Measurements from ENCODE around the gene STRADA. TPM values are rescaled to one million over a fixed set of nuclear protein-coding genes. Genes with fewer than 3 reads are reported as not detected.

STRADA gene
- total and polyA plus RNA-seq, 2 experiments from 2014 or later, result 18.0 to 28.8 TPM

- Histone ChIP-seq H2AFZ (no peak overlapping the region), H3K4me1 (ENCODE audit: insufficient read depth) (peaks cover 20% of the 10 kb centered on the region), H4K20me1 (replicated peaks; ENCODE audit: insufficient read depth) (no peaks in the 10 kb centered on the region), H3K36me3 (ENCODE audit: insufficient read depth) (no peaks in the 10 kb centered on the region), H3F3A (replicated peaks; ENCODE audit: low read depth) (0 out of 2 replicates have a peak, but pooled peaks cover 3% of the 10 kb centered on the region), H3K27me3 (ENCODE audit: insufficient read depth) (no peaks in the 10 kb centered on the region; the same call in 1 of the 2 replicates), H3K27ac (ENCODE audit: low read depth) (no peak overlapping the region), H3K4me2 (no peak overlapping the region), H3K9me2 (ENCODE audit: insufficient read depth) (no peaks in the 10 kb centered on the region), H3K79me2 (replicated peaks; ENCODE audit: insufficient read depth) (peaks cover 6% of the 10 kb centered on the region; the same call in 1 of the 2 replicates), H3K4me3 (no peak overlapping the region)
- peaks cover 30% of the 10 kb centered on the region for H3K36me3 Mint-ChIP-seq (ENCODE audit: low read depth)
- no peaks in the 10 kb centered on the region; the same call in 2 of the 3 replicates for H3K9me3 Mint-ChIP-seq
- peaks cover 33% of the 10 kb centered on the region for H3K4me1 Mint-ChIP-seq
- ATAC-seq (no peak), DNase-seq (ENCODE audit: low spot score) (no peak)
- peaks cover 22% of the 10 kb centered on the region for H3K27me3 Mint-ChIP-seq (ENCODE audit: insufficient read depth, low read depth, poor library complexity)
- TF ChIP-seq ETS1 (IDR thresholded peaks at IDR 0.05) (no peak), ZNF331 (CRISPR knock-in tag; IDR thresholded peaks at IDR 0.05; ENCODE audit: low read depth) (no peak), CREB1 (CRISPR knock-in tag; IDR thresholded peaks at IDR 0.05; ENCODE audit: low read depth) (no peak), POLR2AphosphoS5 (IDR thresholded peaks at IDR 0.05; ENCODE audit: low read depth) (no peak), ZNF114 (CRISPR knock-in tag; IDR thresholded peaks at IDR 0.05) (no peak), EZH2phosphoT487 (IDR thresholded peaks at IDR 0.05; ENCODE audit: unreplicated experiment) (no peak), EZH2 (IDR thresholded peaks at IDR 0.05; ENCODE audit: low read depth, unreplicated experiment) (no peak), ZNF462 (CRISPR knock-in tag; IDR thresholded peaks at IDR 0.05) (no peak), JUNB (IDR thresholded peaks at IDR 0.05; ENCODE audit: unreplicated experiment) (no peak), STAT1 (IDR thresholded peaks at IDR 0.05; ENCODE audit: unreplicated experiment) (no peak)
- TF ChIP-seq, protein P1, sequence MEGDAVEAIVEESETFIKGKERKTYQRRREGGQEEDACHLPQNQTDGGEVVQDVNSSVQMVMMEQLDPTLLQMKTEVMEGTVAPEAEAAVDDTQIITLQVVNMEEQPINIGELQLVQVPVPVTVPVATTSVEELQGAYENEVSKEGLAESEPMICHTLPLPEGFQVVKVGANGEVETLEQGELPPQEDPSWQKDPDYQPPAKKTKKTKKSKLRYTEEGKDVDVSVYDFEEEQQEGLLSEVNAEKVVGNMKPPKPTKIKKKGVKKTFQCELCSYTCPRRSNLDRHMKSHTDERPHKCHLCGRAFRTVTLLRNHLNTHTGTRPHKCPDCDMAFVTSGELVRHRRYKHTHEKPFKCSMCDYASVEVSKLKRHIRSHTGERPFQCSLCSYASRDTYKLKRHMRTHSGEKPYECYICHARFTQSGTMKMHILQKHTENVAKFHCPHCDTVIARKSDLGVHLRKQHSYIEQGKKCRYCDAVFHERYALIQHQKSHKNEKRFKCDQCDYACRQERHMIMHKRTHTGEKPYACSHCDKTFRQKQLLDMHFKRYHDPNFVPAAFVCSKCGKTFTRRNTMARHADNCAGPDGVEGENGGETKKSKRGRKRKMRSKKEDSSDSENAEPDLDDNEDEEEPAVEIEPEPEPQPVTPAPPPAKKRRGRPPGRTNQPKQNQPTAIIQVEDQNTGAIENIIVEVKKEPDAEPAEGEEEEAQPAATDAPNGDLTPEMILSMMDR (conservative IDR thresholded peaks at IDR 0.05; ENCODE audit: low read depth in 2 of 2), result no peak
- TF ChIP-seq, protein P2, sequence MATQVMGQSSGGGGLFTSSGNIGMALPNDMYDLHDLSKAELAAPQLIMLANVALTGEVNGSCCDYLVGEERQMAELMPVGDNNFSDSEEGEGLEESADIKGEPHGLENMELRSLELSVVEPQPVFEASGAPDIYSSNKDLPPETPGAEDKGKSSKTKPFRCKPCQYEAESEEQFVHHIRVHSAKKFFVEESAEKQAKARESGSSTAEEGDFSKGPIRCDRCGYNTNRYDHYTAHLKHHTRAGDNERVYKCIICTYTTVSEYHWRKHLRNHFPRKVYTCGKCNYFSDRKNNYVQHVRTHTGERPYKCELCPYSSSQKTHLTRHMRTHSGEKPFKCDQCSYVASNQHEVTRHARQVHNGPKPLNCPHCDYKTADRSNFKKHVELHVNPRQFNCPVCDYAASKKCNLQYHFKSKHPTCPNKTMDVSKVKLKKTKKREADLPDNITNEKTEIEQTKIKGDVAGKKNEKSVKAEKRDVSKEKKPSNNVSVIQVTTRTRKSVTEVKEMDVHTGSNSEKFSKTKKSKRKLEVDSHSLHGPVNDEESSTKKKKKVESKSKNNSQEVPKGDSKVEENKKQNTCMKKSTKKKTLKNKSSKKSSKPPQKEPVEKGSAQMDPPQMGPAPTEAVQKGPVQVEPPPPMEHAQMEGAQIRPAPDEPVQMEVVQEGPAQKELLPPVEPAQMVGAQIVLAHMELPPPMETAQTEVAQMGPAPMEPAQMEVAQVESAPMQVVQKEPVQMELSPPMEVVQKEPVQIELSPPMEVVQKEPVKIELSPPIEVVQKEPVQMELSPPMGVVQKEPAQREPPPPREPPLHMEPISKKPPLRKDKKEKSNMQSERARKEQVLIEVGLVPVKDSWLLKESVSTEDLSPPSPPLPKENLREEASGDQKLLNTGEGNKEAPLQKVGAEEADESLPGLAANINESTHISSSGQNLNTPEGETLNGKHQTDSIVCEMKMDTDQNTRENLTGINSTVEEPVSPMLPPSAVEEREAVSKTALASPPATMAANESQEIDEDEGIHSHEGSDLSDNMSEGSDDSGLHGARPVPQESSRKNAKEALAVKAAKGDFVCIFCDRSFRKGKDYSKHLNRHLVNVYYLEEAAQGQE (IDR thresholded peaks at IDR 0.05; ENCODE audit: unreplicated experiment), result no peak
- peak overlapping the region; percentile 47; the same call in 1 of the 3 replicates for H3K4me3 Mint-ChIP-seq
- H3K27ac Mint-ChIP-seq, result no peak overlapping the region
These were observed 38.6 kb downstream of the STRADA start for GRCh38 chr17:63703029-63703428.
